Measurements from ENCODE around the gene EPHA3.

EPHA3 gene

GRCh38 chr3:89227634-89228033 is 120.2 kb downstream of the EPHA3 start:
- no peak for DNase-seq (ENCODE audit: low read depth)

- DNase-seq (ENCODE audit: low read depth) = no peak
Measured at GRCh38 chr3:89232155-89232554, 124.7 kb downstream of the EPHA3 start.

GRCh38 chr3:89234620-89235019 is 127.2 kb downstream of the EPHA3 start:
- no peak for DNase-seq (ENCODE audit: low read depth)

GRCh38 chr3:89238846-89239245 is 131.4 kb downstream of the EPHA3 start:
- no peak for DNase-seq (ENCODE audit: low read depth)

- no peak for DNase-seq (ENCODE audit: low read depth)
Measured at GRCh38 chr3:89239774-89240173, 132.4 kb downstream of the EPHA3 start.

- no peak for DNase-seq (ENCODE audit: low read depth)
Measured at GRCh38 chr3:89245612-89246011, 138.2 kb downstream of the EPHA3 start.

- DNase-seq (ENCODE audit: low read depth) = no peak
Measured at GRCh38 chr3:89246326-89246725, 138.9 kb downstream of the EPHA3 start.

GRCh38 chr3:89250742-89251141 is 143.3 kb downstream of the EPHA3 start:
- no peak for DNase-seq (ENCODE audit: low read depth)

GRCh38 chr3:89252016-89252415 is 144.6 kb downstream of the EPHA3 start:
- no peak for DNase-seq (ENCODE audit: low read depth)

- DNase-seq (ENCODE audit: low read depth) = no peak
Measured at GRCh38 chr3:89252860-89253259, 145.4 kb downstream of the EPHA3 start.

GRCh38 chr3:89256395-89256794 is 149.0 kb downstream of the EPHA3 start:
- no peak for DNase-seq (ENCODE audit: low read depth)

- no peak for DNase-seq (ENCODE audit: low read depth)
Measured at GRCh38 chr3:89256882-89257281, 149.5 kb downstream of the EPHA3 start.

GRCh38 chr3:89260721-89261120 is 153.3 kb downstream of the EPHA3 start:
- no peak for DNase-seq (ENCODE audit: low read depth)

GRCh38 chr3:89261673-89262072 is 154.3 kb downstream of the EPHA3 start:
- DNase-seq (ENCODE audit: low read depth) = no peak

GRCh38 chr3:89262309-89262929 is 155.0 kb downstream of the EPHA3 start:
- no peak for DNase-seq (ENCODE audit: low read depth)

GRCh38 chr3:89264037-89264560 is 156.7 kb downstream of the EPHA3 start:
- no peak for DNase-seq (ENCODE audit: low read depth)

GRCh38 chr3:89266074-89266473 is 158.7 kb downstream of the EPHA3 start:
- DNase-seq (ENCODE audit: low read depth) = no peak

GRCh38 chr3:89268059-89268458 is 160.6 kb downstream of the EPHA3 start:
- DNase-seq (ENCODE audit: low read depth) = no peak

- no peak for DNase-seq (ENCODE audit: low read depth)
Measured at GRCh38 chr3:89270201-89270600, 162.8 kb downstream of the EPHA3 start.

GRCh38 chr3:89275001-89275400 is 167.6 kb downstream of the EPHA3 start:
- DNase-seq (ENCODE audit: low read depth) = no peak

GRCh38 chr3:89276116-89276515 is 168.7 kb downstream of the EPHA3 start:
- DNase-seq (ENCODE audit: low read depth) = no peak

GRCh38 chr3:89278302-89279025 is 171.0 kb downstream of the EPHA3 start:
- no peak for DNase-seq (ENCODE audit: low read depth)

- no peak for DNase-seq (ENCODE audit: low read depth)
Measured at GRCh38 chr3:89280301-89280700, 172.9 kb downstream of the EPHA3 start.

All from GM04503 (cell line).